Stimulated activated CD4-positive, alpha-beta T cell treated with anti-CD3 and anti-CD28 coated beads, Interleukin-15, amount 100 ng/mL, for 24 hours (primary cell): ENCODE data around the gene DCTN5.

Experiments used
- DNase-seq: peaks from one replicate; pipeline ENCODE4 v3.0.0-alpha.2; 2020

The DCTN5 gene

GRCh38 chr16:23666571-23667354, 25.5 kb downstream of the DCTN5 start:
- no peak for DNase-seq

GRCh38 chr16:23667355-23667659, 26.0 kb downstream of the DCTN5 start:
- no peak for DNase-seq

DNA sequence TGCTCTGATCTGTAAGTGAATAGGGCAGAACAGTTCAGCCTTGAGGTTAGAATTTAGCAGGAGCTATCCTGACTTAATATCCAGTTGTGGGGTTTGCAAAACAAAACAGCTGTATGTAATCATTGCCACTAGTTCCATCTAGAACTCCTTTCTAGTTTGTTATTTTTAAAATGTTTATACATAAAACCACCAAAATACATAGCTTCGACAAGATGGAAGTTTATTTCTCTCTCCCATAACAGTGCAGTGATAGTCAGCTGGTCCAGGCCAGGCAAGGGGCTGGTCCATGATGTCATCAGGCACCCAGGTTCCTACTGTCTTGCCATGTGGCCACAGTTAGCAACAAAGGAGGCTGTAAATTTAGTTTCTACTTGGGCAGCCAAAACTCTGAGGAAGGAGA, 27.0 kb downstream of the DCTN5 start:
- no peak for DNase-seq

- DNase-seq: no peak
Measured at GRCh38 chr16:23668873-23669272, 27.6 kb downstream of the DCTN5 start.

DNA sequence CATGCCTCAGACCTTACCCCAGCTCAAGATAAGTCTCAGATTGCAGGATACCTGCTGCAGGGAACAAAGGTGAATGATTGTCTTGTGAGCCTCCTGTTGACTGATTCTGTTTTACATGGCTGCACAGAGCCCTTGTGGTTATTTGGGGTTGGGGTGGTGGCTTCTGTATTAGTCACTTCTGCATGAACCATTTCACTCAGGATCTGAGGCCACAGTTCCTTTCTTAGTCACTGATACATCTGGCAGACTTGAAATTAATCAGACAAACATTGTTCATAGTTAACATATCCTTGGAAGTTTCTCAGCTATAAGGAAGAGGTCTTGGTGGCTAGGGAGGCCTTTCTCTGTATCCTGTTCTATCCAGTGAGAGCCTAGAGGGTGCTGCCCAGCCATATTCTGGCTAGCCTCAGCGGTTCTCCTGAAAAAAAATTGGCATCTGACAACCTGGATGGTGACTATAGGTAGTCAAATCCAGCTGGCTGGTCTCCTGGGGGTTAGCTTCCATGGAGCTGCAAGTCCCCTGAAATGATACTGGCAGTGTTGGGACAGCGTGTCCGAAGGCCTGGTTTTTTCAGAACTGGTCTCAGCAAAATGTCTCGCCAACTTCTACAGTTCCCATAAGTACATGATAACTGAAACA, 29.0 kb downstream of the DCTN5 start:
- DNase-seq: peak; percentile 72

- DNase-seq: no peak
Measured at GRCh38 chr16:23673971-23674614, 32.8 kb downstream of the DCTN5 start.

- DNase-seq: no peak
Measured at GRCh38 chr16:23676924-23677480, 35.7 kb downstream of the DCTN5 start.

DNA sequence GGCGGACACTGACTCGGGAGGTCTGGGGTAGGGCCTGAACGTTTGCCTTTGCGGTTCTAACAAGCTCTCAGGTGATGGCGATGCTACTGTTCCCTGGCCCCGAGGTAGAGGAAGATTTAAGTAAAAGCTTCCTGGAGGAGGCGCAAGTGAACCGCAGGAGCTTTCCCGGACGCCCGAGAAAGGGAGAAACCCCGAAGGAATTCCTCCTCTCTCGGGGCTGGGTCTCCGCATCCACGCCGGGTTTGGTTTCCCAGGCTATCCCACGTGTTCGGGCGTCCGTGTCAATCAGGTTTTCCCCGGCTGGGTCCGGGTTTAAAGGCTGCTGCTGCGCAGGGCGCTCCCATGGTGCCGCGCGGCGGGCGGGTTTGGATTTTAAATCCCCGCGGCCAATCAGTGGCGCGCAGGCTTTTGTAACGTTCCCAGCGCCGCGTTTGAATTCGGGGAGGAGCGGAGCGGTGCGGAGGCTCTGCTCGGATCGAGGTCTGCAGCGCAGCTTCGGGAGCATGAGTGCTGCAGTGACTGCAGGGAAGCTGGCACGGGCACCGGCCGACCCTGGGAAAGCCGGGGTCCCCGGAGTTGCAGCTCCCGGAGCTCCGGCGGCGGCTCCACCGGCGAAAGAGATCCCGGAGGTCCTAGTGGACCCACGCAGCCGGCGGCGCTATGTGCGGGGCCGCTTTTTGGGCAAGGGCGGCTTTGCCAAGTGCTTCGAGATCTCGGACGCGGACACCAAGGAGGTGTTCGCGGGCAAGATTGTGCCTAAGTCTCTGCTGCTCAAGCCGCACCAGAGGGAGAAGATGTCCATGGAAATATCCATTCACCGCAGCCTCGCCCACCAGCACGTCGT, 37.4 kb downstream of the DCTN5 start, which contains the start of gene PLK1:
Gene PLK1, plus strand, starts transcription at position 460 of the 844 bp plus-strand sequence. Its CDS starts 44 bp downstream, at position 504.
- peak; percentile 91 for DNase-seq

GRCh38 chr16:23679274-23679985, 38.2 kb downstream of the DCTN5 start:
- peak; percentile 61 for DNase-seq

- no peak for DNase-seq
Measured at GRCh38 chr16:23679986-23680336, 38.7 kb downstream of the DCTN5 start.

DNA sequence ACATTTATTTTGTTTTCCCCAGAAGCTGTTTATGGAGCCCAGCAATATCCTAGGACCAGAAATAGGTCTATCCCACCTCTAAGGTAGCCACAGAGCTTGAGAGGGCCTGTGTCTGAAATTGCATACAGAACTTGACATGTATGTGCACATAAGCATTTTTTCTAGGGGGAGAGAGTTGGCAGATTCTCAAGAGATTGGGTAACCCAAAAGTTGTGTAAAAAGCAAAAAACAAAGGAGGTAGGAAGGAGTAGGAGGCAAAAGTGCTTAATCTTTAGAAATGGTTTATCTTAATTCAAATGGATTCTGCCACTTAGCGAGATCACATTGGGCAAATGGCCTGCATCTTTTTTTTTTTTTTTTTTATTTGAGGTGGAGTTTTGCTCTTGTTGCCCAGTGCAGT, 40.9 kb downstream of the DCTN5 start:
- DNase-seq: no peak

DNA sequence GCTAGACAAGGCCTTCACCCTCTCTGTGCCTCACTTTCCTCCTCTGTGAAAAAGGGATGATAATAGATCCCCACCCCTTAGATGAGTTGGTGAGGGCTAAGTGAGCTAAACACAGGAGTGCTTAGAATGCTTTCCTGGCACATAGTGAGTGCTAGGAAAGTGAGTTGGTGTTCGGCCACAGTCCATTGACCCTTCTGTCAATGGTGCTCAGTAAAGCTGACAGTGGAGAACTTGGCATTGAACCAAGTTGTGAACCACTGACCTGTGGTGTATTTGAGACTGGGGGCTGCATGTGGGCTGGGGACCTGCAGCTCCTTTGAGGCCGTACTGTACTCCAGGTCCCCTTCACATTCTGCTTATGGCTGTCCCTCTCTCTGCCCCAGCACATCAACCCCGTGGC, 42.2 kb downstream of the DCTN5 start:
- DNase-seq: no peak

DNA sequence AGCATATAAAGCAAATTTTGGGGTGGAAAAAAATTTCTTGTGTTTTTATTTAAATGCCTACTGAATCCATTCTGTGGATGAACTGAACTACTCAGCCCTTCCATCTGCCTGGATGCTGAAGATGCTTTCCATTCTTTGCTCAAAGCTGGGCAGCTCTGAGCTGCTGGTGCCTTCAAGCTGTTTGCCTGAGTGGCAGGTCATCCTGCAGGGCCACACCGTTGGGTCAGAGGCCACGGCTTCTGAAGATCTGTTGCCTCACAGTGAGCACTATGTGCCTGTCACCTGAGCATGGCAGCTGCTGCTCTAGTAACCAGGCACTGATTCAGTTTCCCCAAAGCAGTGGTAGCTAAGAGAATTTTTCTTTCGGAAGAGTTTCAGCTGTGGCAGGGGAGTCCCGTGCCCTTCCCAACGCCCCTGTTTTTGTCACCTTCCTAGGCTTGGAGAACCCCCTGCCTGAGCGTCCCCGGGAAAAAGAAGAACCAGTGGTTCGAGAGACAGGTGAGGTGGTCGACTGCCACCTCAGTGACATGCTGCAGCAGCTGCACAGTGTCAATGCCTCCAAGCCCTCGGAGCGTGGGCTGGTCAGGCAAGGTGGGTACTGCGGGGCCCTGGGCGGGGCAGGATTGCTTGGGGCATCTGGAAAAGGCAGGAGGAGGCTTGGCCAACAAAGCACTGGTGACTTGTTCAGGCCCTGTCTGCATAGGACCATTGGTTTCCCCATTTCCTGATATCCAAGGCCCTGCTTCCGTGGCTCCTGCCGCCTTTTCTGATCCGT, 46.0 kb downstream of the DCTN5 start:
- no peak for DNase-seq

DNA sequence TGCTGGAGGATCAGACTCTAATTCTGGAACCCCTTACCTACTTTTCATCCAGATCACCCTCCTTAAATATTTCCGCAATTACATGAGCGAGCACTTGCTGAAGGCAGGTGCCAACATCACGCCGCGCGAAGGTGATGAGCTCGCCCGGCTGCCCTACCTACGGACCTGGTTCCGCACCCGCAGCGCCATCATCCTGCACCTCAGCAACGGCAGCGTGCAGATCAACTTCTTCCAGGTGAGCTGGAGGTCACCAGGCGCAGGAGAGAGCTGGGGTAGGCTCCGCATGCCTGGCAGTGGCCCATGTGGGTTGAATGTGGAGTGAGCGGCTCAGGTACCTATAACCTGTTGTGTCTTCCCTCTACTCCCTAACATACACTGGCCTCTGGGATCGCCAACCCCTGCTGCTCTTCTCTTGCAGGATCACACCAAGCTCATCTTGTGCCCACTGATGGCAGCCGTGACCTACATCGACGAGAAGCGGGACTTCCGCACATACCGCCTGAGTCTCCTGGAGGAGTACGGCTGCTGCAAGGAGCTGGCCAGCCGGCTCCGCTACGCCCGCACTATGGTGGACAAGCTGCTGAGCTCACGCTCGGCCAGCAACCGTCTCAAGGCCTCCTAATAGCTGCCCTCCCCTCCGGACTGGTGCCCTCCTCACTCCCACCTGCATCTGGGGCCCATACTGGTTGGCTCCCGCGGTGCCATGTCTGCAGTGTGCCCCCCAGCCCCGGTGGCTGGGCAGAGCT, 48.3 kb downstream of the DCTN5 start:
- no peak for DNase-seq

DNA sequence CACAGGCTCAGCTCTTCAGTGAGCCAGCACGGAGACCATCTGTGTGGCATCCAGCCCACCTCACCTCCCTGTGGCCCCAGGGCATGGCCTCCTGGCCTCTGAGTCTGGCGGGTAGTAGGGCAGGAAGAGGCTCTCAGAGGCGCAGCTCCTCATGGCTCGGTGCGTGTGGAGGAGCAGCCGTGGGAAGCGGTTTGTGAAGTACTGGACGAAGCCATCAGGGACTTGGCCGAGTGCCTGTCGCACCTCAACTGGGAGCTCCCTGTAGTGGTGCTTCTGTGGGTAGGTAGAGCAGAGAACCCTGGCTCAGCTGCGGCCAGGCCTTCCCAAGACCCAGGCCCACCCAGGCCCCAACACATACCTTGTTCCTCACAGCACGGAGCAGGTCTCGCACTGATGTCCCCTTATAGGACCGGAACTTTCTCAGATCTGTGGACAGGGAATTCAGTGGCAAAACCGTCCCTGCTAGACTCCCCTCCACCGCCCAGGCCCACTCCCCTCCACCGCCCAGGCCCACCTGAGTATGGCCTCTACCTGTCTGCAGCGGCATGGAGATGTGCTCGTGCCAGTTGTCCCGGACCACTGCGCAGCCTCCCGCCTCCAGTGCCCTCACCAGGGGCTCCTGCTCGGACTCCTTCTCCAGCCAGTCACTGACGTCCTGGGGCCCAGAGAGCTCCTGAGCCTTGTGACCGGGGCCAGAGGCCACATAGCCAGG, 49.7 kb downstream of the DCTN5 start:
- DNase-seq: no peak

GRCh38 chr16:23691483-23692189, 50.4 kb downstream of the DCTN5 start:
- DNase-seq: no peak

GRCh38 chr16:23692190-23692837, 51.0 kb downstream of the DCTN5 start:
- no peak for DNase-seq

DNA sequence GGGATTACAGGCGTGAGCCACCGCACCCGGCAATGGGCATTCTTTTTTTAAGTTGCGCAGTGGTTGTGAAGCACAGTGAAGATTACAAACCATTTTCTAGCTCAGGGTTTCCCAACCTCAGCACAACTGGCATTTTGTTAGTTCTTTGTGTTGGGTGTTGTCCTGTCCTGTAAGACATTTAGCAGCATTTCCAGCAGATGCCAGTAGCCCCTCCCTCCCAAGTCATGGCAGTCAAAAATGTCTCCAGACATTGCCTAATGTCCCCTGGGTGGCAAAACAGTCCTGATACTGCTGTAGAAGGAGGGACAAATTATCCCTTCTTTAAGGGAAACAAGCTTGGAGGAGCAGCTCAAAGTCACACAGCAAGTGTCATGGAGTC, 53.0 kb downstream of the DCTN5 start:
- DNase-seq: no peak
